K562 (cell line): ENCODE results near the gene FBXL2. TPM values are rescaled to one million over a fixed set of nuclear protein-coding genes. Genes with fewer than 3 reads are reported as not detected.

Source experiments
- ATAC-seq: fragments of 200-7000 bp; cut with Tn5 transposase; 3 replicates; pipeline ENCODE4 v1.9.1; 2020; ENCODE audit warnings: moderate library complexity
- BruUV-seq: library from RNA; stranded (reverse); fragments of 400-500 nt; replicated peaks from 2 replicates; lab custom pipeline; 2021; lab: Mats Ljungman, UMichigan
- CTCF ChIA-PET: fragments of 300-600 bp; formaldehyde crosslinking; extraction: SDS; loops from one replicate; lab custom pipeline; 2021; ENCODE audit warnings: low intra/inter-chr PET ratio; lab: Yijun Ruan, JAX
- POLR2A ChIA-PET: fragments of 300-600, 350-650 bp; sonication (Branson Sonifier 250); formaldehyde crosslinking; extraction: SDS; loops from one replicate; lab custom pipeline; 2021; ENCODE audit warnings: antibody characterized with exemption, inconsistent platforms; lab: Yijun Ruan, JAX
- DNase-seq, 4 experiments: peaks; one replicate each; pipeline versions ENCODE4 v3.0.0 to v3.0.0-alpha.2; 2011 to 2018; ENCODE audit warnings: low spot score in 3 of 4, mixed read lengths in 3 of 4; ENCODE audit errors: extremely low read depth in 1 of 4
- FAIRE-seq: peaks from 2 replicates; lab custom pipeline; 2011; peaks lifted over from hg19 to GRCh38; lab: Jason Lieb, UNC
- H2AFZ ChIP-seq: 2 replicates; pipeline ENCODE4 v1.6.0; 2011; ENCODE audit warnings: low read depth, low read length, control low read depth, inconsistent platforms
- H3K27ac ChIP-seq: fragments of 200-600 bp; 3 replicates; pipeline ENCODE4 v1.8.0; 2011; ENCODE audit warnings: low read depth, mild to moderate bottlenecking, control low read depth, inconsistent platforms, low read length, moderate library complexity, mixed read lengths; ENCODE audit errors: extremely low read depth
- H3K27me3 ChIP-seq, 2 experiments: fragments of 300-600 bp in 1 of 2; 2 replicates in 1 of 2; 3 replicates in 1 of 2; pipeline versions ENCODE4 v1.6.0 to v1.8.0; 2011; ENCODE audit warnings: inconsistent platforms in 2 of 2, low read length in 2 of 2, mild to moderate bottlenecking in 1 of 2, mixed read lengths in 1 of 2, moderate library complexity in 1 of 2; ENCODE audit not compliant: control insufficient read depth in 2 of 2, insufficient read depth in 2 of 2
- H3K36me3 ChIP-seq: fragments of 300-600 bp; 3 replicates; pipeline ENCODE4 v1.8.0; 2011; ENCODE audit warnings: mild to moderate bottlenecking, low read length, inconsistent platforms; ENCODE audit not compliant: control insufficient read depth, insufficient read depth
- H3K4me1 ChIP-seq, 2 experiments: fragments of 200-600 bp in 1 of 2; replicated peaks in 1 of 2; 2 replicates in 1 of 2; 3 replicates in 1 of 2; pipeline versions ENCODE4 v1.5.1 to v1.8.0; 2011; ENCODE audit warnings: inconsistent platforms in 2 of 2, low read length in 2 of 2, mild to moderate bottlenecking in 1 of 2, mixed read lengths in 1 of 2, moderate library complexity in 1 of 2; ENCODE audit not compliant: control insufficient read depth in 2 of 2, insufficient read depth in 2 of 2
- H3K4me2 ChIP-seq: 2 replicates; pipeline ENCODE4 v1.6.1; 2011; ENCODE audit warnings: low read length, control low read depth, inconsistent platforms, mixed read lengths; ENCODE audit not compliant: insufficient read depth
- H3K4me3 ChIP-seq: fragments of 200-600 bp; sonication (generic), shearing (Covaris generic); 2 replicates; pipeline ENCODE4 v1.5.1; 2016; ENCODE audit warnings: control low read depth, inconsistent platforms
- H3K79me2 ChIP-seq: fragments of 200-600 bp; 3 replicates; pipeline ENCODE4 v1.8.0; 2011; ENCODE audit warnings: low read length, inconsistent platforms; ENCODE audit not compliant: control insufficient read depth, insufficient read depth
- H3K9ac ChIP-seq, 2 experiments: 2 replicates each; pipeline versions ENCODE4 v1.6.0 to v1.6.1; 2011; ENCODE audit warnings: low read depth in 2 of 2, low read length in 2 of 2, control low read depth in 1 of 2, inconsistent platforms in 1 of 2, mild to moderate bottlenecking in 1 of 2, mixed read lengths in 1 of 2; ENCODE audit not compliant: insufficient read depth in 1 of 2
- H3K9me1 ChIP-seq: one replicate; pipeline ENCODE4 v1.6.0; 2011; ENCODE audit warnings: inconsistent platforms, mild to moderate bottlenecking, low read length, moderate library complexity; ENCODE audit not compliant: control insufficient read depth, insufficient read depth
- H3K9me3 ChIP-seq: replicated peaks from 2 replicates; pipeline ENCODE4 v1.5.1; 2011; ENCODE audit warnings: low read depth, low read length, inconsistent platforms; ENCODE audit not compliant: control insufficient read depth, insufficient read depth
- H4K20me1 ChIP-seq: replicated peaks from 2 replicates; pipeline ENCODE4 v1.6.1; 2011; ENCODE audit warnings: low read length, inconsistent platforms, mixed read lengths; ENCODE audit not compliant: control insufficient read depth, insufficient read depth
- NBN ChIP-seq: fragments of 450-650 bp; IDR thresholded peaks from 2 replicates; pipeline ENCODE4 v1.6.1; 2016; ENCODE audit warnings: low read depth, mild to moderate bottlenecking
- WGBS: fragments of 100-300 bp; shearing (Covaris generic); methylation state at CpG from one replicate; pipeline ENCODE4 v1.1.6; 2016; ENCODE audit warnings: low coverage, mixed read lengths; ENCODE audit not compliant: insufficient coverage; ENCODE audit errors: missing lambda C conversion rate; 5-methylcytosine and 5-hydroxymethylcytosine counted together
- in situ Hi-C: fragments of 300-500 bp; cut with MboI; formaldehyde crosslinking; loops from 4 replicates; pipeline ENCODE4 v1.15.0; 2018; ENCODE audit warnings: inconsistent platforms, mixed read lengths
- intact Hi-C: fragments of 100-400 bp; cut with micrococcal nuclease; formaldehyde crosslinking; loops from 2 replicates; pipeline ENCODE4 v1.14.2; 2022
- polyA plus RNA-seq, 8 experiments: library from polyadenylated mRNA; depleted of rRNA in 4 of 8; stranded (reverse) in 5 of 8; unstranded in 3 of 8; fragments of >200 nt; fragmentation: Nextera tagmentation in 2 of 8; fragmentation: Illumina TruSeq in 1 of 8; extraction: Ambion mirVana in 2 of 8; extraction: Trizol in 1 of 8; gene quantifications; 2 replicates each; pipeline versions ENCODE4 v1.2.1 to v1.2.3, GENCODE V29; 2011 to 2014; ENCODE audit warnings: inconsistent platforms in 1 of 8, missing spikeins in 1 of 8
- total RNA-seq, 7 experiments: library from RNA; depleted of rRNA in 6 of 7; stranded (reverse); fragments of >200 nt in 6 of 7; fragmentation: Illumina TruSeq in 2 of 7; extraction: Trizol in 2 of 7; gene quantifications; 2 replicates each; pipeline versions ENCODE4 v1.2.1 to v1.2.3, GENCODE V29; 2011 to 2021; ENCODE audit warnings: low replicate concordance in 1 of 7
- TF ChIP-seq, protein P1 (sequence below), 2 experiments: IDR thresholded peaks; 2 replicates each; pipeline ENCODE4 v1.6.1; 2011; ENCODE audit warnings: borderline replicate concordance in 1 of 2, control low read depth in 1 of 2, low read depth in 1 of 2, low read length in 1 of 2, mild to moderate bottlenecking in 1 of 2, mixed read lengths in 1 of 2, moderate library complexity in 1 of 2; ENCODE audit not compliant: insufficient read depth in 1 of 2, insufficient read length in 1 of 2, poor library complexity in 1 of 2, severe bottlenecking in 1 of 2; ENCODE audit errors: extremely low read depth in 1 of 2
- TF ChIP-seq, protein P2 (sequence below): fragments of 450-650 bp; formaldehyde crosslinking; IDR thresholded peaks from 2 replicates; pipeline ENCODE4 v1.4.0; 2020; ENCODE audit warnings: mild to moderate bottlenecking
- TF ChIP-seq, protein P3 (sequence below): fragments of 450-650 bp; formaldehyde crosslinking; IDR thresholded peaks from 2 replicates; pipeline ENCODE4 v1.4.0; 2022; ENCODE audit warnings: missing genetic modification characterization
- TF ChIP-seq, protein P4 (sequence below): fragments of 200-800 bp; sonication (Bioruptor generic); IDR thresholded peaks from 2 replicates; pipeline ENCODE4 v1.6.1; 2017; ENCODE audit warnings: missing genetic modification characterization, missing compliant biosample characterization
- TF ChIP-seq, protein P5 (sequence below): fragments of 450-650 bp; IDR thresholded peaks from 2 replicates; pipeline ENCODE4 v1.6.1; 2016; ENCODE audit warnings: low read depth, mild to moderate bottlenecking, moderate library complexity
- TF ChIP-seq, protein P6 (sequence below): fragments of 250-450 bp; sonication (Bioruptor Pico); IDR thresholded peaks from 2 replicates; pipeline ENCODE4 v1.4.0; 2020
- TF ChIP-seq, protein P7 (sequence below): fragments of 250-450 bp; sonication (Bioruptor Pico); IDR thresholded peaks from 2 replicates; pipeline ENCODE4 v1.4.0; 2020

The FBXL2 gene
- total and polyA plus RNA-seq, 9 of the 15 experiments (the other 6 are each of a cell fraction or from before 2014, with no cell fraction given): 1.3 to 6.9 (median 1.9) TPM

DNA sequence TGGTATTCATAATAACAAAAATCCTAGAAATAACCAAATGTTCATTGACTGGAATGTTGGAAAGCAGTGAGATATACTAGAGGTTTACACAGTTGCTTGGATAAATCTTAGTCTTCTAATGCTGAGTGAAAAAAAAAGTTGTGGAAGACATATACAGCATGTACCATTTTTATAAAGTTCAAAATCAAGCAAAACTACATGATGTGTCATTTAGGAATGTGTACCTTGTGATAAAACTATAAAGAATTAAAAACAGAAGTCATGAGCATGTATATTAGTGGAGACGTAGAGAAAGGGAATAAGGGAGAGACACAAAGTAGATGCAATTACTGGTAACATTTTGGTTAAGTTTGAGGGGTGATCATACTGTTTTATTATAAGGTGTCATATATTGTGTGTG is 45.2 kb downstream of the FBXL2 start:
- WGBS: 18% methylated on average over 1 of the region's 1 CpG
- Histone ChIP-seq H3K36me3 (no peaks in the 10 kb centered on the region), H2AFZ (no peak overlapping the region), H3K27ac (no peak overlapping the region), H3K27me3 (no peaks in the 10 kb centered on the region; a peak in 1 of 5 replicates), H3K9me1 (no peaks in the 10 kb centered on the region), H4K20me1 (no peaks in the 10 kb centered on the region), H3K4me1 (no peaks in the 10 kb centered on the region), H3K4me3 (no peak overlapping the region), H3K4me2 (no peak overlapping the region), H3K79me2 (no peaks in the 10 kb centered on the region), H3K9ac (no peak overlapping the region), H3K9me3 (no peaks in the 10 kb centered on the region)
- ATAC-seq (no peak), FAIRE-seq (no peak), DNase-seq (no peak)
- in situ Hi-C loops (no loop called here), intact Hi-C loops (no loop called here)
- ChIA-PET POLR2A (interaction anchor here (0.9 kb wide), 1 partner anchor 174 kb away, joined by 3 read pairs; no protein-coding TSS in a partner anchor), CTCF (no interaction called here)
- BruUV-seq: no TSS peak
- TF ChIP-seq, protein P1, sequence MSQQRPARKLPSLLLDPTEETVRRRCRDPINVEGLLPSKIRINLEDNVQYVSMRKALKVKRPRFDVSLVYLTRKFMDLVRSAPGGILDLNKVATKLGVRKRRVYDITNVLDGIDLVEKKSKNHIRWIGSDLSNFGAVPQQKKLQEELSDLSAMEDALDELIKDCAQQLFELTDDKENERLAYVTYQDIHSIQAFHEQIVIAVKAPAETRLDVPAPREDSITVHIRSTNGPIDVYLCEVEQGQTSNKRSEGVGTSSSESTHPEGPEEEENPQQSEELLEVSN (IDR thresholded peaks at IDR 0.05; ENCODE audit: borderline replicate concordance in 1 of 2, extremely low read depth in 1 of 2, insufficient read depth in 1 of 2, insufficient read length in 1 of 2, low read depth in 1 of 2, low read length in 1 of 2, poor library complexity in 1 of 2, severe bottlenecking in 1 of 2): no peak
- TF ChIP-seq, protein P2, sequence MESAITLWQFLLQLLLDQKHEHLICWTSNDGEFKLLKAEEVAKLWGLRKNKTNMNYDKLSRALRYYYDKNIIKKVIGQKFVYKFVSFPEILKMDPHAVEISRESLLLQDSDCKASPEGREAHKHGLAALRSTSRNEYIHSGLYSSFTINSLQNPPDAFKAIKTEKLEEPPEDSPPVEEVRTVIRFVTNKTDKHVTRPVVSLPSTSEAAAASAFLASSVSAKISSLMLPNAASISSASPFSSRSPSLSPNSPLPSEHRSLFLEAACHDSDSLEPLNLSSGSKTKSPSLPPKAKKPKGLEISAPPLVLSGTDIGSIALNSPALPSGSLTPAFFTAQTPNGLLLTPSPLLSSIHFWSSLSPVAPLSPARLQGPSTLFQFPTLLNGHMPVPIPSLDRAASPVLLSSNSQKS (CRISPR knock-in tag): no peak
- no peak for TF ChIP-seq NBN
- TF ChIP-seq, protein P3, sequence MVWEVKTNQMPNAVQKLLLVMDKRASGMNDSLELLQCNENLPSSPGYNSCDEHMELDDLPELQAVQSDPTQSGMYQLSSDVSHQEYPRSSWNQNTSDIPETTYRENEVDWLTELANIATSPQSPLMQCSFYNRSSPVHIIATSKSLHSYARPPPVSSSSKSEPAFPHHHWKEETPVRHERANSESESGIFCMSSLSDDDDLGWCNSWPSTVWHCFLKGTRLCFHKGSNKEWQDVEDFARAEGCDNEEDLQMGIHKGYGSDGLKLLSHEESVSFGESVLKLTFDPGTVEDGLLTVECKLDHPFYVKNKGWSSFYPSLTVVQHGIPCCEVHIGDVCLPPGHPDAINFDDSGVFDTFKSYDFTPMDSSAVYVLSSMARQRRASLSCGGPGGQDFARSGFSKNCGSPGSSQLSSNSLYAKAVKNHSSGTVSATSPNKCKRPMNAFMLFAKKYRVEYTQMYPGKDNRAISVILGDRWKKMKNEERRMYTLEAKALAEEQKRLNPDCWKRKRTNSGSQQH (CRISPR knock-in tag): no peak
- TF ChIP-seq, protein P4, sequence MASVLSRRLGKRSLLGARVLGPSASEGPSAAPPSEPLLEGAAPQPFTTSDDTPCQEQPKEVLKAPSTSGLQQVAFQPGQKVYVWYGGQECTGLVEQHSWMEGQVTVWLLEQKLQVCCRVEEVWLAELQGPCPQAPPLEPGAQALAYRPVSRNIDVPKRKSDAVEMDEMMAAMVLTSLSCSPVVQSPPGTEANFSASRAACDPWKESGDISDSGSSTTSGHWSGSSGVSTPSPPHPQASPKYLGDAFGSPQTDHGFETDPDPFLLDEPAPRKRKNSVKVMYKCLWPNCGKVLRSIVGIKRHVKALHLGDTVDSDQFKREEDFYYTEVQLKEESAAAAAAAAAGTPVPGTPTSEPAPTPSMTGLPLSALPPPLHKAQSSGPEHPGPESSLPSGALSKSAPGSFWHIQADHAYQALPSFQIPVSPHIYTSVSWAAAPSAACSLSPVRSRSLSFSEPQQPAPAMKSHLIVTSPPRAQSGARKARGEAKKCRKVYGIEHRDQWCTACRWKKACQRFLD (CRISPR knock-in tag): no peak
- TF ChIP-seq, protein P5, sequence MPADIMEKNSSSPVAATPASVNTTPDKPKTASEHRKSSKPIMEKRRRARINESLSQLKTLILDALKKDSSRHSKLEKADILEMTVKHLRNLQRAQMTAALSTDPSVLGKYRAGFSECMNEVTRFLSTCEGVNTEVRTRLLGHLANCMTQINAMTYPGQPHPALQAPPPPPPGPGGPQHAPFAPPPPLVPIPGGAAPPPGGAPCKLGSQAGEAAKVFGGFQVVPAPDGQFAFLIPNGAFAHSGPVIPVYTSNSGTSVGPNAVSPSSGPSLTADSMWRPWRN: no peak
- TF ChIP-seq, protein P6, sequence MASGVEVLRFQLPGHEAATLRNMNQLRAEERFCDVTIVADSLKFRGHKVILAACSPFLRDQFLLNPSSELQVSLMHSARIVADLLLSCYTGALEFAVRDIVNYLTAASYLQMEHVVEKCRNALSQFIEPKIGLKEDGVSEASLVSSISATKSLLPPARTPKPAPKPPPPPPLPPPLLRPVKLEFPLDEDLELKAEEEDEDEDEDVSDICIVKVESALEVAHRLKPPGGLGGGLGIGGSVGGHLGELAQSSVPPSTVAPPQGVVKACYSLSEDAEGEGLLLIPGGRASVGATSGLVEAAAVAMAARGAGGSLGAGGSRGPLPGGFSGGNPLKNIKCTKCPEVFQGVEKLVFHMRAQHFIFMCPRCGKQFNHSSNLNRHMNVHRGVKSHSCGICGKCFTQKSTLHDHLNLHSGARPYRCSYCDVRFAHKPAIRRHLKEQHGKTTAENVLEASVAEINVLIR (CRISPR knock-in tag): no peak
- TF ChIP-seq, protein P7, sequence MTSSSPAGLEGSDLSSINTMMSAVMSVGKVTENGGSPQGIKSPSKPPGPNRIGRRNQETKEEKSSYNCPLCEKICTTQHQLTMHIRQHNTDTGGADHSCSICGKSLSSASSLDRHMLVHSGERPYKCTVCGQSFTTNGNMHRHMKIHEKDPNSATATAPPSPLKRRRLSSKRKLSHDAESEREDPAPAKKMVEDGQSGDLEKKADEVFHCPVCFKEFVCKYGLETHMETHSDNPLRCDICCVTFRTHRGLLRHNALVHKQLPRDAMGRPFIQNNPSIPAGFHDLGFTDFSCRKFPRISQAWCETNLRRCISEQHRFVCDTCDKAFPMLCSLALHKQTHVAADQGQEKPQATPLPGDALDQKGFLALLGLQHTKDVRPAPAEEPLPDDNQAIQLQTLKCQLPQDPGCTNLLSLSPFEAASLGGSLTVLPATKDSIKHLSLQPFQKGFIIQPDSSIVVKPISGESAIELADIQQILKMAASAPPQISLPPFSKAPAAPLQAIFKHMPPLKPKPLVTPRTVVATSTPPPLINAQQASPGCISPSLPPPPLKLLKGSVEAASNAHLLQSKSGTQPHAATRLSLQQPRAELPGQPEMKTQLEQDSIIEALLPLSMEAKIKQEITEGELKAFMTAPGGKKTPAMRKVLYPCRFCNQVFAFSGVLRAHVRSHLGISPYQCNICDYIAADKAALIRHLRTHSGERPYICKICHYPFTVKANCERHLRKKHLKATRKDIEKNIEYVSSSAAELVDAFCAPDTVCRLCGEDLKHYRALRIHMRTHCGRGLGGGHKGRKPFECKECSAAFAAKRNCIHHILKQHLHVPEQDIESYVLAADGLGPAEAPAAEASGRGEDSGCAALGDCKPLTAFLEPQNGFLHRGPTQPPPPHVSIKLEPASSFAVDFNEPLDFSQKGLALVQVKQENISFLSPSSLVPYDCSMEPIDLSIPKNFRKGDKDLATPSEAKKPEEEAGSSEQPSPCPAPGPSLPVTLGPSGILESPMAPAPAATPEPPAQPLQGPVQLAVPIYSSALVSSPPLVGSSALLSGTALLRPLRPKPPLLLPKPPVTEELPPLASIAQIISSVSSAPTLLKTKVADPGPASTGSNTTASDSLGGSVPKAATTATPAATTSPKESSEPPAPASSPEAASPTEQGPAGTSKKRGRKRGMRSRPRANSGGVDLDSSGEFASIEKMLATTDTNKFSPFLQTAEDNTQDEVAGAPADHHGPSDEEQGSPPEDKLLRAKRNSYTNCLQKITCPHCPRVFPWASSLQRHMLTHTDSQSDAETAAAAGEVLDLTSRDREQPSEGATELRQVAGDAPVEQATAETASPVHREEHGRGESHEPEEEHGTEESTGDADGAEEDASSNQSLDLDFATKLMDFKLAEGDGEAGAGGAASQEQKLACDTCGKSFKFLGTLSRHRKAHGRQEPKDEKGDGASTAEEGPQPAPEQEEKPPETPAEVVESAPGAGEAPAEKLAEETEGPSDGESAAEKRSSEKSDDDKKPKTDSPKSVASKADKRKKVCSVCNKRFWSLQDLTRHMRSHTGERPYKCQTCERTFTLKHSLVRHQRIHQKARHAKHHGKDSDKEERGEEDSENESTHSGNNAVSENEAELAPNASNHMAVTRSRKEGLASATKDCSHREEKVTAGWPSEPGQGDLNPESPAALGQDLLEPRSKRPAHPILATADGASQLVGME: no peak
